ENCODE measurements around the gene USP40.

The USP40 gene

DNA sequence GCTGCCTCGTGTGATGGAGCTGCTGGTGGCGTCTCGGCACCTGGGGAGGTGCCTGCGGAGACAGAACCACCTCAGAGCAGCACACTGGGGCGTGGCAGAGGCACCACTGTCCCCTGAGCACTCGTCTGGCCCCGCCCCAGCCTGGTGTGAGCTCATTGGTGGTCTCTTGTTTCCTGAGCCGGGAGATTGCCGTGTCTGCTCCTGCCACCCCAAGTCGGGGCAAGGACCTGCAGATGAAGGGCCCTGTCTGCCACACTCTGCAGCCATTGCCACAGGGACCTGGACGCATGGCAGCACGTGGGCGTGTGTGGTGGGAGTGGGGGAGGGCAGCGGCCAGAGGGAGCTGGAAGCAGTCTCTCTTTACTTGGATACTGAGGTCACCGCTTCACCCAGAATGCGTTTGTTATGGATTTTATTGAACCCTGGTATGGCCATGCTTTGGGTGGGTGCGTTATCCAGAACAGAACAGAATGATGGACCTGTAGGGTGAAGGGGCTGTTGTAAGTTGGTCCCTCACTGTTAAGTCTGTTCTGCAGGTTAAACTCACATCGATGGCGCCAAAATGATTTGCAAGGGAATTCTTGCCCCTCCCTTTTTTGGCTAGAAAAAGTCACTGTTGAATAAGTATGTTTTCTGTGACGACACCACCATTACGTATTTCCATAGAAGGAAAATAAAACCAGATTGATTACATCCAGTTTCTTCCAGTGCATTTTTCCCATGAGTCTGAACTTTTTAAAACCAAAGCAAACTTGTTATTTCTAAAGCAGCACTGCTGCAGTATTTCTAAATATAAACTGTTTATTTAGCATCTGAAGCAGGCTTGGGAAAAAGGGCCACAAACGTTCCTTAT lies 92.0 kb downstream of the USP40 start:
- DNase-seq (ENCODE audit: low spot score): no peak

DNA sequence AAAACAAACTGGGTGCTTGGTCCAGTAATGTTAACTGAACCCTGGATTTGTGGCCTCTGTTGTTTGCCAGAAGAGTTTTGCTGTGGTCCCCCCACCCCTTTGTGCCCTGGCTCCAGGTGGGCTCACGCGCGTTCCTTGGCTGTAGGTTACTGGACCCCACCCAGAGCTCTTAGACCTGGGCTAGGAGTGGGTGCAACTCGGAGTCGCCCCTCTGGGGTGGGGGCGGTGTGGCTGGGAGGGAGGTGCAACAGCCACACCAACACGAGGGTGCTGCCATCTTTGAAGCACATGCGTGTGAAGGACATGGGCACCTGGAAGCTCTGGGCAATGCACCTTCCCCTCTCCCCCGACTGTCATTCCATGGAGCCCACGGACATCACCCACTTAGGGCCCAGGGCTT lies 92.7 kb downstream of the USP40 start:
- no peak for DNase-seq (ENCODE audit: low spot score)

DNA sequence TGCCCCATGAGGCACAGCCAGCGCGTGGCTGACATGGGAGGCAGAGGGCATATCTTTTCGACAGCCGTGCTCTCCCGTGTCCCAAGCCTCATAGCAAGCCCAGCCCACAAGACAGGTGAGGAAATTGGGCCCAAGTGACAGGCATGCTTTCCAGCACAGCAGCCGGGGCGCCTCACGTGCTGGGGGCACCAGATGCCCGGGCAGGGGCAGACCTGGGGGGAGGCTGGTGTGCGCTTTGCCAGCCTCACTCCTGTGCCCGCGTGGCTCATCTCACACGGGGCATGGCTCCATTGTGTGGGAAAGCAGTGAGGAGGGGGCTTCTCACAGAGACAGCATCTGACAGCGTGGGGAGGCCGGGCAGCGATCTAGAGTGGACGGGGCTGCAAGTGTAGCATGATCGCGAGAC lies 93.2 kb downstream of the USP40 start:
- no peak for DNase-seq (ENCODE audit: low spot score)

DNA sequence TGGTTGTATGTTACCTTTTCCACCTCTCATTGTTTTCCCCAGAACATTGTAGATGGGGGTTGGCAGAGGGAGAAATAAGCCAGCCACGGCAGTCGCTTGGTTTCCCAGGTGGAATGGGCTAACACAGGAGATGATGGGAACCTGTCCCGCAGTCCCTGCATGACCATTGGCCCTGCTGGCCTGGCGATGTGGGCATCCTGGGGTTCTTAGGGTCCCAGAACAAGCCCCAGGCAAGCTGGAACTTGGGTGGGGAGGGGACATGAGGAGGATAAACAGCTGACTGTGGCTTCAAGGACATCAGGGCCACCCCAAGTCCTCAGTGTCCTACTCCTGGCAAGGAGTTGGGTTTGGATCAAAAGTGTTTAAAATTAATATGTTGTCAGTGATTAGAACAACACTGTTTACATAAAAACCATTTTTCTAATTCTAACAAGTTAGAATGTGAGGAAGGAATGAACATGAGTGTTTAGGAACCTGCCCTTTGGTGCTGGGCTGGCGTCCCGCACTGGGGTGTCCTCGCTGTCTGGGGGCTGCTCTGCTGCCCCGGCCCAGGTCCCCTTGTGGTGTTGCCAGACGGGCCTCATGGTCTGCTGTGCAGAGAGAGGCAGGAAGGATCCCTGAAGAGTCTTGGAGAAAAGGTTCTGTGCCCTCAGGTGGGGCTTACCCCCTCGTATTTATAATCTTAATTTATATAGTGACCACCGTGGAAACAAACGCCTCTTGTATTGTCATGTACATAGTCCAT lies 95.1 kb downstream of the USP40 start:
- no peak for DNase-seq (ENCODE audit: low spot score)

DNA sequence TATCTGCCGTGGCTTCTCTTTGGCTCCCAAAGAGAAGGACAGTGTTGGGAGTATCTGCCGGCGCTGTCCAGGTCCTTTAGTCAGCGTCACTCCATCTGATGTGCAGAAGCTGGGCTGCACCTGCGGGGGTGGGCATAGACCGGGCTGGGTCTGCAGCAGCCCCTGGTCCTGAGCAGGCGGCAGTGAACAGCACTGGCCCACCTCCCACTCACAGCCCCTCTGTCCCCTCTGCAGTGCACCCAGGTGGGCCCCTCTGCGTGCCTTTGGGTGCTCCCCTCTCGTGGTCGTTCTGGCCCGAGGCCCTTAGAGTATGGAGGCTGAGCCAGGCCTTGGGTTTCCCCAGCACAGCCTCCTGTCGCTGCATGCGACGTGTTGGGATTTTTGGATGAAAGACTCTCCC lies 95.7 kb downstream of the USP40 start:
- no peak for DNase-seq (ENCODE audit: low spot score)

DNA sequence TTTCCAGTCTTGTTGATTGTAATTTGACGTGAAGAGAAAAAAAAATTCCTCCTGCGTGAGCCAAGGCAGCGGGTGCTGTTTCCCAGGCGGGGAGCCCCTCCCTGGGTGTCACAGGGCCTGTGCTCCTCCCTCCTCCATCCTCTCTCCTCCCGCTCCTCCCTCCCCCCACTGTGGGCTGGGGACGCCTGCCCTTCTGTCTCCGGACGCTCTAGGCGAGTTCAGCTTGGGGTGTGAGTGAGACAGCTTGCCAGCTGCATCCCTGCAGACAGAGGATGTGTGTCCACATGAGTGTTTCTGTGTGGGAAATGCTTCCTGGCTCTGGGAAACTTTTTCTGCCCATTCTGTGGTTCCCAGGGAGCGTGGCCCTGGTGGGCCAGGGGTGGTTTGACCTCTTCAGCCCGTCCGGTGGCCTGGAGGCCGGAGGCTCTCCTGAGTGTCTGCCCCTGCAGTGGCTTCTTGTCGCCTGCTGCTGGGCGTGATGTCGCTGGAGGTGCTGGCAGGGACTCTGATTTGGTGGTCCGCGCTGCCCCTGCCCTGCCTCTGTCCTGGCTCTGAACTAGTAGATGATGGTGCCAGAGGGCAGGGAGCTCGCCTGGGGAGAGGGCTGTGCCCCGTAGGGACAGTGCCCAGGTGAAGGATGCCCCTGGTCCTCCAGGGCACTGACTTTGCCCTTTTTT lies 96.4 kb downstream of the USP40 start:
- no peak for DNase-seq (ENCODE audit: low spot score)

DNA sequence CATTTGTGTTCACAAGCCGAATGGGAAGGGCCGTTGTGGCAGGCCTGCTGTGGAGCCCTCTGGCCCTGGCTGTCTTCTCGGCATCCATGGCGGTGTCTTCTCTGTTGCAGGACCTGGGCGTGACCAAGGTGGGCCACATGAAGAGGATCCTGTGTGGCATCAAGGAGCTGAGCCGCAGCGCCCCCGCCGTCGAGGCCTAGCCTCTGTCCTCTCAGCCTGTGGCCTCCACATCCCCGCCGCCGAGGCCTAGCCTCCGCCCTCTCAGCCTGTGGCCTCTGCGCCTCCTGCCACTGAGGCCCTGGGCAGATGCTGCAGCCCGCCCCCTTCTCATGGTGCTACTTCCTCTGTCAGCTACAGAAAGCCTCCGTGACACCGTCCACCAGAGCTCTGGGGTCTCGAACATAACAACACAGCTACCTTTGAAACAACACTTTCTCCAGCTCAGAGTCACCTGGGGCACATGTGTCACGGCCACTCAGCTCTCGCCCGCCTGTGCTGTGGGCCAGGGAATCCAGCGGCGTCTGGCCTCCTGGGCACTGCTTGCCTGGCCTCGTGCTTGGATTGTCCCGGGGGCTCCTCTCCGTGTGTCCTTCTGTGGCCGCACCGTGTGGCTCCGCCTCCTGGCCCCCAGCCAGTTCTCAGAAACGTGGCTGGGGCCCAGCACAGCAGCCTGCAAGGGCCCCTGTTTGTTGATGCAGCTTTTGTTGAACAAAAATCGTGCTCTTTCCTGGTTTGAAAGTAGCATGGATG lies 97.1 kb downstream of the USP40 start:
- no peak for DNase-seq (ENCODE audit: low spot score)

DNA sequence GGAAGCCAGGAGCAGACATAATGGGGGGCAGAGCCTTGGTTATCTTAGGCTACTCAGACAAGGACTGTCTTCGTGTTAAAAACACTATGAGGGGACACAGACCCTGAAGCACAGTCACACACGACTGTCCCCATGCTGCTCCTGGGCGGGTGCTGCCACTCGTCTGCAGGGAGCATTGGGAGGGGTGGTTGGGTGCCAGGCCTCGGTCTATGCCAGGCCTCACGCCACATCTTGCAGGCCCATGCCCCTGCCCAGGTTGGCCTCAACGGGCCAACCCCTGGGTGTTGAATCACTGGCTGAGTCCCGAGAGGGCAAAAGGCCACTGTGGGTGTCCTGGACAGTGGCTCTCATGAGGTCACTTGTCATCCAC lies 97.9 kb downstream of the USP40 start:
- DNase-seq (ENCODE audit: low spot score): no peak

DNA sequence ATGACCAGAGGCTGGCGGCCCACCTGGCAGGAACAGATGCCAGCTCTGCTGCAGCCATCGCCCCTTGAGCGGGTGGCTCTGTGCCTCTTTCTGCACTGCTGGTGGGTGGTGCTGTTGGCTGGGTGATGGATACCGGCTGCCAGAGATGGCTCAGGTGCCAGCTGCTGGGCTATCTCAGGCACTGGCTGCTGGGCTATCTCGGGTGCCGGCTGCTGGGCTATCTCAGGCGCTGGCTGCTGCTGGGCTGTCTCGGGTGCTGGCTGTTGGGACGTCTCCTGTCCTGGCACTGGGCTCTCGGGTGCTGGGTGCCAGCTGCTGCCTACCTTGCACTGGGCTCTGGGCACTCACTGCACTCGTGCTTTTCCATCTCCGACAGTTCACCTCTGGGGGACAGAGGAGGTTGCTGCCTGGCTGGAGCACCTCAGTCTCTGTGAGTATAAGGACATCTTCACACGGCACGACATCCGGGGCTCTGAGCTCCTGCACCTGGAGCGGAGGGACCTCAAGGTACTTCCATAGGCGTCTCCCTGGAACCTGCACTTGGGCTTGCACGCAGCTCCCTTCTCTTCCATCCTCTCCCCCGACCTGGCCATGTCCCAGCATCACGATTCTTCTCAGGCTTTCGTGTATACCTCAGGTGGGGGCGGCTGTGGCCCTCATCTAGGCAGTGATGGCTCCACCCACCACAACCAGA lies 98.4 kb downstream of the USP40 start:
- DNase-seq (ENCODE audit: low spot score): no peak

DNA sequence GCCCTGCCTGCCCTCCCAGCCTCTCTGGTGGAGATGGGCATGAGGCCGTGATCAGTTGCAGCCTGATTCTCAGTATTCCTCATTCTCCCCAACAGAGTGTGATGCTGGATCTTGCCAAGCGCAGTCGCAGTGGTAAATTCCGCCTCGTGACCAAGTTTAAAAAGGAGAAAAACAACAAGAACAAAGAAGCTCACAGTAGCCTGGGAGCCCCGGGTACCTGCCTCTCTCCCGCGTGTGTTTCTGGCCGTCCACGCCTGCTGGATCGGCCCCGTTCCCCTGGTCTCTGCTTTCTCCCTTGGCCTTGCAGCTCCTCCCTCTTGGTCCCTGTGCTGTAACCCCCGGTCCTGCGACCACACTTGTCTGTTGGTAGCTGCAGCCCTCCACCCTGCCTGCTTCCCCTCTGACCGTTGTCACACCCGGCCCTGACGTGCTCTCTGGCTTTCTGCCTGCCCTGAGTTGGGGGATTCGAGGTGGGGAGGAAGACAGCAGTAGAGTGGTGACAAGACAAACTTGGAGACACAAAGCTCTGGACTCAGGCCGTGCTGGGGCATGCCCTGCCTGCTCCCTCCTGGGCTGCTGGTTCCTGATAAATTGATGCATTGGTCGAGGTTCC lies 99.5 kb downstream of the USP40 start:
- no peak for DNase-seq (ENCODE audit: low spot score)

DNA sequence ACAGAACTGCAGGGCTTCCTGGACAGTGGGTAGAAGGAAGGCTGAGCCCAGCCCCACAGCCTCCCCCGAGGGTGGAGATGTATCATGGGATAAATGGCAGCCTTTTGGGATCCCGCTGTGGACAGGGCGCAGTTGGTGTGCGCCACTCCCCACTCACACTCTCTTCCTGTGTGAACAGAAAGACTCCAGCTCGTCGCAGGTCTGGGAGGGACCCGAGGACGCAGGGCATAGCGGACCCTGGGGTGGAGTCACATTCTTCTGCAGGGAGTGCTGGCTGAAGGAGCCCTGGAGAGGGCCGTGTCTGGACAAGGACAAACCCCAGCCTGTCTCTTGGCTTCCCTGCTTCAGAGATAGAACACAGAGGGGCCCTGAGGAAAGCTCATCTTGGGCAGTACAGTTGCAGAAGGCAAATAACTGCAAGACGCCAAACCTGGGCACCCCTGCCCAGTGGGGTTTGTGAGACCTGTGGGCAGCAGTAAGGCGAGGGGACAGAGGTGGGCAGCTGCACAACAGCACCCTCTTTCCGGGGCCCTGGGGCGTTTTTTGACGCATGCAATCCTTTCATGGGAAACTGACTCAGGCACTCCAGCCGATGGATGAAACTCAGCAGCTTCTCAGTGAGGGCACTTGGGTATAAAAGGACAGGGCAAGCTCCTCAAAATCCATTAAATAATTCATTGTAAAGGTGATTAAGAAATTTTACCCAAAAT lies 101.9 kb downstream of the USP40 start:
- DNase-seq (ENCODE audit: low spot score): no peak

DNA sequence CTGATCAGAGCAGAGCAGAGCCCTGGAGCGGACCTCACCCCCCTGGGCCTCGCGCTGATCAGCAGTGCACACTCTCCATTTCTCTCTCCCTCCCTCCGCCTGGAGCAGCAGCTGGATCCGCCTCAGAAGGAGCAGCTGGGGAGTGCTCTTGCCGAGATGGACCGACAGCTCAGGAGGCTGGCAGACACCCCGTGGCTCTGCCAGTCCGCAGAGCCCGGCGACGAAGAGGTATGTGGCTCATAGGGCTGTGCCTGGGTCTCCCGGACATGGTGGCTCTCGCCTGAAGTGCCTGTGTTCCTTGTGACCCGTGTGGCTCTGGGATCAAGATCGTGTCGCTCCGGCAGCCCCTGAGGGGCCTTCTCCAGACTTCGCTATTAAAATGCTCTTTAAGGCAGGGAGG lies 102.5 kb downstream of the USP40 start:
- DNase-seq (ENCODE audit: low spot score): no peak

DNA sequence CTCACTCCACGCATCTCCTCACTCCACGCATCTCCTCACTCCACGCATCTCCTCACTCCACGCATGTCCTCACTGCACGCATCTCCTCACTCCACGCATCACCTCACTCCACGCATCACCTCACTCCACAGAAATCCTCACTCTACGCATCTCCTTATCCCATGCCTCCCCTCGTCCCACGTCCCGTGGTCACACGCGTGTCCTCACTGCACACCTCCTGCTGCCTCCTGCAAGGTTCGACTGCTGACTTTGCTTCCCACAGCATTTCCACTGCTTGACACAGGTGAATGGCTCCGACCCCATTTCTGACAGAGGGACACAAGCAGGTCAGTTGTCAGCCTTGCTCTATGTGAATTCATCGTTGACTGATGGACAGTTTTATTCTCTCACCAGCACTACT lies 103.0 kb downstream of the USP40 start:
- no peak for DNase-seq (ENCODE audit: low spot score)

DNA sequence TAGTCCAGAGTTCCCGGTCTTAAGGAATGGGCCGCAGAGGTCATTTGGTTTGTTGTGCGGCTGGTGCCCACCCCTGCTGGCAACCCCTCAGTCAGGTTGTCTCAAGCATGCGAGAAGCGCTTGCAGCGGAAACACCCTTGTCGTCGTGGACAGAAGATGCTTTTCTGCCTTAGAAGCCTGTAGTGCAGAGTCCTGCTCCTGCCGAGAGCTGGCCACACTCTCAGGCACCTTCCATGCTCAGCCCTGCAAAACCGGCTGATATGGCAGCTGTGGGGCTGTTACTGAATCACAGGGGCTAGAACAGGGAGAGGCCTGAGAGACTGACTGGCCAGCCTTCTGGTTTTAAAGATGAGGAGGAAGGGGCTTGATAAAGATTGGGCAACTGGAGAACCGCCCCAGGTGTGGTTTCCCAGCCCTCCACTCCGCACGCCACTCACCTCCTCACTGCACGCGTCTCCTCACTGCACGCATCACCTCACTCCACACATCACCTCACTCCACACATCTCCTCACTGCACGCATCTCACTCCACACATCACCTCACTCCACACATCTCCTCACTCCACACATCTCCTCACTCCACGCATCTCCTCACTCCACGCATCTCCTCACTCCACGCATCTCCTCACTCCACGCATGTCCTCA lies 103.6 kb downstream of the USP40 start:
- no peak for DNase-seq (ENCODE audit: low spot score)

DNA sequence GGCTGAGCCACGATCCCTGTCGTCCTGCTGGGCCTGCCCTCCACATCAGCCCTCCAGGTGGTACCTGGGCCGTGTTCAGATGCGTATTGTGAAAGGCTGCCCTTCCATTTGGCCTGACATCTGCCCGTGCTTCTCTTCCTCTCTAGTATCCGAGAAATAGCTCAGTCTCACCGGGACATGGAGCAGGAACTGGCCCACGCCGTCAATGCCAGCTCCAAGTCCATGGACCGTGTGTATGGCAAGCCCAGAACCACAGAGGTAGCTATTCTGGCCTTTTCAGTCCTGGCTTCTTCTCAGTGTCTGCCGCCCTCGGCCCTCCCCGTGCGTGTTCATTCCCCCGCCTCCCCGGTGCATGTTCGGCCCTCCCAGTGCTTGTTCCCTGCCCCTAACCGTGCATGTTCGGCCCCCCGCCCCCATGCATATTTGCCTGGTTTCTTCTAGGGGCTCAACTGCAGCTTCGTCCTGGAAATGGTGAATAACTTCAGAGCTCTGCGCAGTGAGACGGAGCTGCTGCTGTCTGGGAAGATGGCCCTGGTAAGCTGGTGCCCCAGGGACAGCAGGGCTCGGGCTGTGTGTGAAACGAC lies 104.3 kb downstream of the USP40 start:
- no peak for DNase-seq (ENCODE audit: low spot score)

DNA sequence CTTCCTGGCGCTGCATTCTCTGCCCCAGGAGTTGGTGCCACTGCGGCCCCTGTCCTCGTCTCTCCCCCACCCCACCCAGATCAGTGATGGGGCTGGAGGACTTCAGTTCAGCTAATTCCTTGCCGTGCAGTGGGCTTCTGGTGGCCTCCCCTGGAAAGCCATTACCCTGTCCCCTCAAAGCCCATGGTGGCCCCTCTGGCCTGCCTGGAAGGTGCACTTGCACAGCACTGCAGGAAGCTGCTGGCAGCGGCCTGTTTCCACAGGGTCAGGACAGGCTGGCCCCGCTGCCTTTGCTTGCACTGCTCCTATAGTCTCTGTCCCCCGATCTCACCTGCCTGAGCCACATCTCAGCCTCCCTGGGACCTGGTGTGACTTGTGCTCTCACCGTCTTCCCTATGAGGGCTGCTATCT lies 105.1 kb downstream of the USP40 start:
- no peak for DNase-seq (ENCODE audit: low spot score)

DNA sequence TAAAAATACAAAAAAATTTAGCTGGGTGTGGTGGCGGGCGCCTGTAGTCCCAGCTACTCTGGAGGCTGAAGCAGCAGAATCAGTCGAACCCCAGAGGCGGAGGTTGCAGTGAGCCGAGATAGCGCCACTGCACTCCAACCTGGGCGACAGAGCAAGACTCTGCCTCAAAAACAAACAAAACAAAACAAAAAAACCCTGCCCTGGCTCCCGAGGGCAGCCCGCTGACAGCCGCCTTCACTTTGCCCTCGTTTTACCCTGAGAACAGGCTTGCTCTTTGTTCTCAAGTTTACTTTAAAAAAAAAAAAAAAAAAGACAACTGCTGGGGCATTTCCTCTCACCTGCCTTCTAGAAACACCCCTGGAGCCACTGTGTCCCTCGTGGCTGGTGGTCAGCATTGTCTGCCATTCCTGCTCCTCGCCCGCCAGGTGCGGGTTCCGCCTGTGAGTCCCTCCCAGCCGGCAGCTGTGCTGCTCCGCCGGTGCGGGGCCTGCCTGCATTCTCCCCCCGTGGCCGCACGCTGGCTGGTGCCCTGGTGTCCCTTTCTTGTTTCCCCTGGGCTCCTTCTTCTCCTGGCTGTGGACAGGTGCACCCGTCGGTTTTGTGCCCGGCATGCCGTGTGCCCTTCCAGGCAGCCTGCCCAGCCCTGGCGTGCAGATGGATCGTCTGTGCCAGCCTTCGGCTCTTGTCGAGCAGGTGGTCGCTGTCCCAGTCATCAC lies 105.7 kb downstream of the USP40 start:
- no peak for DNase-seq (ENCODE audit: low spot score)

DNA sequence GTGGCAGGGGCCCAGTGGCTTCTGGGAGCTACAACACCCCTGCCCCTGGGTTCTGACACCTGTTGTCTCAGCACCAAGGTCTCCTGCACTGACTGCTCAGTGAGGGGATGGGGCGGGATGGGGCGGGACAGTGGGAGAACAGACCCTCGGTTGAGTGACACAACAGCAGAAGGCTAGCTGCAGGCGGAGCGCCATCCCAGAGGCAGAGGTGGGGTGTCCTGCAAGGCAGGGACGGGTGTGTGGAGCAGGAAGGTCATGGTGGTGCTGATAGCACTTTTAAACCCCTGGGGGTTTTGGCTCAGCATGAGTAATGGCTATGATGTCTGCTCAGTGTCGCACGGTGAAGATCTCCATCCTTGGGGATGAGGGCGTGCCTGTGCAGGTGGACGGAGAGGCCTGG lies 107.2 kb downstream of the USP40 start:
- DNase-seq (ENCODE audit: low spot score): no peak

DNA sequence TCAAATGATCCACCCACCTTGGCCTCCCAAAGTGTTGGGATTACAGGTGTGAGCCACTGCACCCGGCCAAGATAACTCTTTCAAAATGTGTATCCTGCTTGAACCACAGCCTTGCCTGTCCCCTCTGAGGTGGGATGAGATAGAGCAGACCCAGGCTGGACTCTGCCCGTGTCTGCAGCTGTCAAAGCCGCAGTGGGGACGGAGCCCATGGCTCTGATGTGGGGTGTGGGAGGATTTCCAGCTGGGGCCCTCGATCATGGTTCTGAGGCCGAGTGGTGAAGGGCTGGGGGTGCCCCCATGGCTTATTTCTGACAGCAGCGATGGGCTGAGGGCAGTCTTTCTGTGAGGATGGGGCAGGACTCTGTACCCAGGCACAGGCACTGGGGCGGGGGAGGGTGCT lies 107.8 kb downstream of the USP40 start:
- DNase-seq (ENCODE audit: low spot score): no peak

All from hepatic stellate cell (primary cell).